HK-2 (cell line): ENCODE measurements around the gene RPRD1A.
"Not testable (repeated sequence)": the region's sequence is repeated elsewhere in the genome, so short reads cannot be mapped to it uniquely, and the experiment has no call there.

ENCODE experiments used
- DNase-seq: peaks from one replicate; pipeline ENCODE4 v3.0.0-alpha.2; 2018; ENCODE audit not compliant: unreplicated experiment

The RPRD1A gene

DNA sequence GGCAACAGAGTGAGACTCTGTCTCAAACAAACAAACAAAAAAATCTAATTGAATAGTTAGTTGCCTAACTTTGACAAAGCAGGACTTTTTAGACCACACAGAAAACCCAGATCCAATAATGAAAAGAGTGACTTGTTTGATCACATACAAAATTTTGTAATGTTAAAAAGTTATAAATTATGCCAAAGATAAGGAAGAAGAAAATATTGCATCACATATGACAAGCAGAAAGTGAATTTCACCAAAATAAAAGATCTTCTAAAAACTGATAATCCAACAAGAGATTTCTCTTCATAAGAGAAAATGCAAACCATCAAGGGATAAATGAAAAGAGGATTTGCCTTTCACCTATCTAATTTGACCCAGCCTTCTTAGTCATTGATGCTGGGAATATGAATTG is 97.7 kb downstream of the RPRD1A start:
- no peak for DNase-seq

DNA sequence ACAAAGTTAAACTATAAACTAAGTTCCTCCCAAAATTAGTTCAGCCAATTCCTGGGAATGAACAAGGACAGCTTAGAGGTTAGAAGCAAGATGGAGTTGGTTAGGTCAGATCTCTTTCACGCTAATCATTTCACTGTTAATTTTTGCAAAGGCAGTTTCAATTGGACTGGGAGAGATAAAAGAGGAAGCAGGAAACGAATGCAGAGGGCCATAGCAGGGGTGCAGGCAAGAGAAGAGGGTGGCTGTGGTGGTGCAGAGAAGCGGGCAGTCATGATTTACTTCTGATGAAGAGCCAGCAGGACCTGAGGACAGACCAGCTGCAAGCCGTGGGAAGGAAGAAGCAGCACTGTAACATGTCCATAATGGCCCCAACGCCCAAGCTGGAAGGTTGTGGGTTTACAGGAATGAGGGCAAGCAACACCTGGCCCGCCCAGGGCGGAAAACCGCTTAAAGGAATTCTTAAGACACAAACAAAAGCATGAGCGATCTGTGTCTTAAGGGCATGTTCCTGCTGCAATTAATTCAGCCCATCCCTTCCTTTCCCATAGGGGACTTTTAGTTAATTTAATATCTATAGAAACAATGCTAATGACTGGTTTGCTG is 99.0 kb downstream of the RPRD1A start:
- no peak for DNase-seq

DNA sequence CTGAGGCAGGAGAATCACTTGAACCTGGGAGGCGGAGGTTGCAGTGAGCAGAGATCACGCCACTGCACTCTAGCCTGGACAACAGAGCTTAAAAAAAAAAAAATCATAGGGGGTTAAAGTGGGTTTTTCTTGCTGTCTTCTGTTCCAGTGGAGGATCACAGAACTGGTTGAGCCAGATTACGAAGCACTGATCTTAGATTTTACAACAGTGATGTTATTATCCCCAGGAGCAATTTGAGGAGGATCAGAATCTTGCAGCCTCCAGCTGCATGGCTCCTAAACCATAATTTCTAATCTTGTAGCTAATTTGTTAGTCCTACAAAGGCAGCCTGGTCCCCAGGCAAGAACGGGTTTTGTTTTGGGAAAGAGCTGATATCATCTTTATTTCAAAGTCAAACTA is 99.5 kb downstream of the RPRD1A start:
- not testable (repeated sequence) for DNase-seq

DNA sequence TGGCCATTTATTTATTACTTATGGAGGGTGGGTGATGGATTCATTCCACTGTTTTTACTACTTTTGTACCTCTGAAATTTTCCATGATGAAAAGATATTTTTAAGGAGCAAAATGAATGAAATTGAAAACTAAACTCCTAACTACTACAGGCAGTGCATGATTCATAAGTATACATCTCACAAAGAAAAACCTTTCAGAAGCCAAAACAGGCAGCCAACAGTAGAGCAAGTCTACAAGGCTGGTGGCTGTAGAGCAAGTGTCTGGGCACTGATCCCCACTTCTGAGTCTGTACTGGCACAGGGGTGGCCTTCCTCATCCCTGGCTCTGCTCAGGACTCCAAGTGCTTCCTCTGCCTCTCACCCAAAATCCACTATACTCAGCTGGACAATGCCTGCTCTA is 103.0 kb downstream of the RPRD1A start:
- no peak for DNase-seq

DNA sequence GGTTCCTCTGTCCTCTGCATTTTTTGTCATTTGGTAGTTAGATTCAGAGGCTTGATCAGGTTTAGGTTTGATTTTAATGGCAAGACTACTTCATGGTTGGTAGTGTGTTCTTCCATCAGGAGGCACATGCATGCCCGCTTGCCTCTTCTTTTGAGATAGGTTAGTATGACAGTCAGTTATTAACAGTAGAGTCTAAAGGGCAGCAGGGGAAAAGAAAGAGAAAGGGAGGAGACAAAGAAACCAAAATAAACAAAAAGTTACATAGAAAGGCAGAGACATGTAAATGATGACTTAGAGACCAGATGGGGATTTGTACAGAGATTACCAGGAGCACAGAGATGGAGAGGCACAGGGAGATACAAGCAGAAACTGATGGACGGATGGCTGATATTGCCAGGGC is 105.0 kb downstream of the RPRD1A start:
- no peak for DNase-seq

DNA sequence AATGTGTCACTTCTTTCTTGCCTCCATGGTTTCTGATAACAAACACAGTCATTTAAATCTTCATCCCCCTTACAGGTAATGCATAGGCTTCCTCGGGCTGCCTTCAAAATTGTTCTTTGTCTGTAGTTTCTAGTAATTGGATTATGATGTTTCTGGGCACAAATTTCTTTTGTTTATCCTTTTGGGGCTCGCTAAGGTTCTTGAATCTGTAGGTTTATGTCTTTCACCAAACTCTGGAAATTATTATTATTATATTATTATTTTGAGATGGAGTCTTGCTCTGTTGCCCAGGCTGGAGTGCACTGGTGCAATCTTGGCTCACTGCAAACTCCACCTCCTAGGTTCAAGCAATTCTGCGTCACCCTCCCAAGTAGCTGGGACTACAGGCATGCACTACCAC is 111.1 kb downstream of the RPRD1A start:
- no peak for DNase-seq

DNA sequence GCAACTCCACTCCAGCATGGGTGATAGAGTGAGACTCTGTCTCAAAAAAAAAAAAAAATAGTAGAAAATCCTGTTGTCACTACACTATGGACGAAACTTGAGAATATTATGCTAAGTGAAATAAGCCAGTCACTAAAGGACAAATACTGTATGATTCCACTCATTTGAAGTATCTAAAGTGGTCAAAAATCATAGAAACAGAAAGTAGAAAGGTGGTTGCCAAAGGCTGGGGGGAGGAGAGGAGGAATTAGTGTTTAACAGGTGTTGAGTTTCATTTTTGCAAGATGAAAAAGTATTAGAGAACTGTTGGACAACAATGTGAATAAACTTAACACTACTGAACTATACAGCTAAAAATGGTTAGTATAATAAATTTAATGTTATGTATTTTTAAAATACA is 113.7 kb downstream of the RPRD1A start:
- DNase-seq = no peak

DNA sequence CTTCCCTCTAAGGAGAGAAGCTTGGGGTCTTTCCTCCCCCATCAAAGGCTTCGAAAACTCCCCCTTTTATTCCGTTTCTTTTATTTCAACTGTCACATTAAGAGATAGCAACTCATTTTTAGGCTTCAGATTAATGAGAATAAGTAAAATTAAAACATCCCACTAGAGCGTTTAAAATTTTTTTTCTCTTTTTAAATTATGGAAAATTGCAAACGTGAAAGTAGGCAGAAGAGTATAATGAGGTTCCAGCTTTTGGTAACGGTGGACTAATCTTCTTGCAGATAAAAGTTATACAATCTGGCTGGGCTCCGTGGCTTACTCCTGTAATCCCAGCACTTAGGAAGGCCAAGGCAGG is 116.8 kb downstream of the RPRD1A start:
- no peak for DNase-seq

DNA sequence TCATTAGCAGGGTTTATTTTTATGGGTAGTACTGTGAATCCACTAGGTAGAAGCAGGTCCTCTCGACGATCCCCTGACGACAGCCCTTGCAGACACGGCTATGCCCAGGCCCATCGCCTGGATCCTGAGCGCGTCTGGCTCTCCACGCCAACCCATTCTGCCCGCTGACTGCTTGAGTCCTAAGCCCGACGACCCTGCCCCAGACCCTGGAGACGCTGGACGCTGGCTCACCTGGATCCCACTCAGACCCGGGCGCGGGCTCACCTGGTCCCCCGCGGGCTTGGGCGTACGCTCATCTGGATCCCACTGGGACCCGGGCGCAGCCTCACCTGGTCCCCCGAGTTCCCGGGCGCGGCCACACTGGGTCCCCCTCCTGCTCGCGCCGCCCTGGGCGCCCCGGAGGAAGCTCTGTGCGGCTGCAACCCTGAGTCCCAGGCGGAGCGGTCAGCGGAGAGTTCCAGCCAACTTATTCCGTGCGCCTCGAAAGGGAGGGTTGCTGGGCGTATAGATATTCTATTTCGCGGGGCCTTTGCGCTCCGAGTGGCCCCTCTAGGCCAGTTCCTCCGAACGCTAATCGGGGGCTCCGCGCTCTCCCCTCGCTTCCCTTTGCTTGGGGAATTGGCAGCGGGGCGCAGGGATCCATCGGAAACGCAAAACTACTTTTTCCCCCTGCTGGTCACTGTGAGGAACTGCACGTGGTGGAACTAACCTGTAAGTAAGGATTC is 117.3 kb downstream of the RPRD1A start:
- DNase-seq = peak; percentile 25

DNA sequence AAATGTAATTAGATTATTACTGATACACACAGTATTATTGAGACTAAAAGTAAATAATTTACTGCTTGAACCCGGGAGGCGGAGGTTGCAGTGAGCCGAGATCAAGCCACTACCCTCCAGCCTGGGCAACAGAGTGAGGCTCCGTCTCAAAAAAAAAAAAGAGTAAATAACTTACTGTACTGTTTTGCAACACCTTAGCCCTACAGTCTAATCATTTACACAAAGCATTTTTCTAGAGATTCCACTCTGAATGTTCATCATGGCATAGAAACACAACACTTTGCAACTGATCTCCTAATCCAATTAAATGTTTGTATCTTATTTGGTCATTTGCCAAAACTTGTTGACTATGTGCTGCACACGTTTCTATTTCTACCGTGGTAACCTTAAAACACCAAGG is 118.3 kb downstream of the RPRD1A start:
- DNase-seq = no peak

DNA sequence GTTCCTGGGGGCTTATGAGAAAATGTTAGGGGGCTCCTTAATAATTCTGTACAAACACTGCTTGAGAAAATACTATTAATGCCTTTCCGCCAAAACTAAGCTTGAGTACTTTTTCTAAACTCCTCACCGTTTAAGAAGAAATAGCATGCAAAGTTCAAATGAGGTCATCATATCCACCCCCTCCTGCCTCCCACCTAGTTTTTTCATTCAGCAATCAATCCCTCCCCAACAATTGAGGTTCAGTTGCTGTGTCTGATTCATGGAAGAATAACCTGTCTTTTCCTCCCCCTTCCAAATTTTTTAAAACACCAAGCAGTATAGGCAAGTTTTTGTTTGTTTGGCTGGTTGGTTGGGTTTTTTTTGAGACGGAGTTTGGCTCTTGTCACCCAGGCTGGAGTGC is 119.3 kb downstream of the RPRD1A start:
- no peak for DNase-seq

DNA sequence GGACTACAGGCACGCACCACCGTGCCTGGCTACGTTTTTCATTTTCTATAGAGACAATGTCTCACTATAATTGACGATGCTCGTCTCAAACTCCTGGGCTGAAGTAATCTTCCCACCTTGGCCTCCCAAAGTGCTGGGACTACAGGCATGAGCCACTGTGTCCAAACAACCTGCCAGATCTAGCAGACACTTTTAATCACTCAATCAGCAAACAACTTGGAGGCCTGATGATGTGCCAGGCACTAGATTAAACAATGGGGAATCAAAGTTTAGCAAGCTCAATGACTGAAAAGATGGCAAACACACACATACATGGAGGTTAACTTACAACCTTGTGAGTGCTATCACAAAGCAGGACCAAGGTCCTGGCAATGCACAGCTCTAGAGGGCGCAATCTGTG is 124.7 kb downstream of the RPRD1A start:
- no peak for DNase-seq

DNA sequence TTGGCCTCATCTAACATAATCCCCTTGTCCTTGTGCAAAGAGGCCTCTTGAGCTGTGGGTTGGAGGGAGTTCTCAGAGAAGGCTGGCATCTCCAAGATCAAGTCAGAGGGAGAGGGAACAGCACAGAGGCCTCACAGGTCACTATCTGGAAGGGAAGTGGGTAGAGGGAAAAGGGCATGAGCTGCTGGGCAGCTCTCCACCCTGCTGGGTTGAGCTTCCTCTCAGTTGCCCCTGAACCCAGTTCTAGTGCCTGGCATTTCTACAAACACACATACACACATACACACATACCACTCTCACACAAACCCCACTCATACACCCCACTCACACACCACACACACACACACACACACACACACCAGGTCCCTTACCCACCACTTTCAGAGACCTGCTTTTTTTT is 125.2 kb downstream of the RPRD1A start:
- no peak for DNase-seq

DNA sequence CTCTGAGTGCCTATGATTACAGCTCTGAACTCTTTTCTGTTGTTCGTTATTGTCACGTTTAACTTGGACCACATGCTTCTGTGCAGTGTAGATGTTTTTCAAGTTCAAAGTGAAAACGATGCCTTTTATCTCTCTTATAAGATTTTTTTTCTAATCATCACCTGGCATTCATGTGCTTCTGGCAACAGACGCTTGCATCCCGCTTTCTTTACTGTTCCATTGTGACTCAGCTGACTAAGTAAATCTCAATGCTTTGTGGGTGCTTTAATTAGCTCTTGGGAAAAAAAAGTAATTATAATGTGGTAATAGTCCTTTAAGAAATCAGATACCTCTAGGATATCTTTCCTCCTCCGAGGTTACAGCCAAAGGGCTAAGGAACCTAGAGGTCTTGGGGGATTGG is 126.1 kb downstream of the RPRD1A start:
- no peak for DNase-seq
